GM19035 (cell line): Measurements from ENCODE around the gene CEP250.

Source experiments
- ATAC-seq: cut with Tn5 transposase; IDR thresholded peaks from one replicate; pipeline ENCODE4 v1.9.1; 2021; ENCODE audit not compliant: unreplicated experiment

The CEP250 gene

GRCh38 chr20:35560105-35560511 lies 104.7 kb downstream of the CEP250 start:
- ATAC-seq, result no peak

GRCh38 chr20:35560541-35560940 lies 105.1 kb downstream of the CEP250 start:
- ATAC-seq, result no peak

GRCh38 chr20:35561268-35561667 lies 105.9 kb downstream of the CEP250 start:
- no peak for ATAC-seq

GRCh38 chr20:35561671-35562070 lies 106.3 kb downstream of the CEP250 start:
- no peak for ATAC-seq

GRCh38 chr20:35562541-35563110 lies 107.2 kb downstream of the CEP250 start:
- no peak for ATAC-seq

- ATAC-seq, result no peak
These were observed 108.4 kb downstream of the CEP250 start for GRCh38 chr20:35563834-35564233.

GRCh38 chr20:35564905-35565304 lies 109.5 kb downstream of the CEP250 start:
- ATAC-seq, result no peak

GRCh38 chr20:35568645-35569044 lies 113.2 kb downstream of the CEP250 start:
- ATAC-seq, result no peak
